Neural progenitor cell (in vitro differentiated cells): Measurements from ENCODE around the gene EME2. TPM values are rescaled to one million over a fixed set of nuclear protein-coding genes. Genes with fewer than 3 reads are reported as not detected.

Source experiments
- DNase-seq: peaks from one replicate; pipeline ENCODE4 v3.0.0-alpha.2; 2016; ENCODE audit warnings: low spot score
- H2AFZ ChIP-seq: fragments of 200-600 bp; sonication (generic); replicated peaks from 2 replicates; pipeline ENCODE4 v1.6.1; 2016; ENCODE audit warnings: antibody characterized with exemption
- H3F3A ChIP-seq: fragments of 200-600 bp; sonication (generic); 2 replicates; pipeline ENCODE4 v1.6.1; 2016; ENCODE audit warnings: antibody characterized with exemption, low read depth
- H3K27ac ChIP-seq: fragments of 200-600 bp; sonication (generic); 2 replicates; pipeline ENCODE4 v1.5.1; 2016; ENCODE audit warnings: mild to moderate bottlenecking
- H3K27me3 ChIP-seq: fragments of 200-600 bp; sonication (generic); 2 replicates; pipeline ENCODE4 v1.6.1; 2016; ENCODE audit warnings: mild to moderate bottlenecking, moderate library complexity
- H3K36me3 ChIP-seq: fragments of 200-600 bp; sonication (generic); 2 replicates; pipeline ENCODE4 v1.5.1; 2016
- H3K4me1 ChIP-seq: fragments of 200-600 bp; sonication (generic); 2 replicates; pipeline ENCODE4 v1.6.1; 2016; ENCODE audit warnings: mixed run types
- H3K4me2 ChIP-seq: fragments of 200-600 bp; sonication (generic); 2 replicates; pipeline ENCODE4 v1.6.1; 2016
- H3K4me3 ChIP-seq: fragments of 200-600 bp; sonication (generic); 2 replicates; pipeline ENCODE4 v1.5.1; 2016
- H3K79me2 ChIP-seq: fragments of 200-600 bp; sonication (generic); 2 replicates; pipeline ENCODE4 v1.6.1; 2016; ENCODE audit warnings: low read depth
- H3K9ac ChIP-seq: fragments of 200-600 bp; sonication (generic); 2 replicates; pipeline ENCODE4 v1.6.1; 2016
- H3K9me3 ChIP-seq: fragments of 200-600 bp; sonication (generic); 2 replicates; pipeline ENCODE4 v1.5.1; 2016; ENCODE audit warnings: low read depth
- H4K20me1 ChIP-seq: fragments of 200-600 bp; sonication (generic); 2 replicates; pipeline ENCODE4 v1.6.1; 2016; ENCODE audit warnings: low read depth
- H3K27ac Mint-ChIP-seq: 3 replicates; pipeline ENCODE4 v1.8.0; 2021; ENCODE audit warnings: mixed read lengths
- H3K27me3 Mint-ChIP-seq: 2 replicates; pipeline ENCODE4 v1.8.0; 2022; ENCODE audit warnings: low read depth, mild to moderate bottlenecking, inconsistent platforms, moderate library complexity, mixed read lengths; ENCODE audit not compliant: insufficient read depth
- H3K36me3 Mint-ChIP-seq: 3 replicates; pipeline ENCODE4 v1.8.0; 2021; ENCODE audit warnings: mixed read lengths
- H3K4me1 Mint-ChIP-seq: 3 replicates; pipeline ENCODE4 v1.8.0; 2021; ENCODE audit warnings: mixed read lengths
- H3K4me3 Mint-ChIP-seq: 3 replicates; pipeline ENCODE4 v1.8.0; 2021; ENCODE audit warnings: mild to moderate bottlenecking, moderate library complexity, mixed read lengths
- H3K9me3 Mint-ChIP-seq: 3 replicates; pipeline ENCODE4 v1.8.0; 2020; ENCODE audit warnings: mixed read lengths
- CTCF ChIP-seq: fragments of 200-600 bp; sonication (generic); IDR thresholded peaks from 2 replicates; pipeline ENCODE4 v1.5.1; 2017; ENCODE audit warnings: antibody characterized with exemption, mild to moderate bottlenecking
- EZH2 ChIP-seq: fragments of 200-600 bp; sonication (generic); IDR thresholded peaks from 2 replicates; pipeline ENCODE4 v1.6.1; 2017; ENCODE audit warnings: antibody characterized with exemption, mild to moderate bottlenecking, moderate library complexity
- EZH2phosphoT487 ChIP-seq: fragments of 200-600 bp; sonication (generic); IDR thresholded peaks from 2 replicates; pipeline ENCODE4 v1.6.1; 2017; ENCODE audit warnings: antibody characterized with exemption
- total RNA-seq: library from RNA; depleted of rRNA; stranded (reverse); fragments of >200 nt; gene quantifications from 2 replicates; pipeline ENCODE4 v1.2.3, GENCODE V29; 2015; ENCODE audit warnings: low replicate concordance

The EME2 gene
- total RNA-seq, 1 donor from 2014 or later, result 2.3 TPM

DNA sequence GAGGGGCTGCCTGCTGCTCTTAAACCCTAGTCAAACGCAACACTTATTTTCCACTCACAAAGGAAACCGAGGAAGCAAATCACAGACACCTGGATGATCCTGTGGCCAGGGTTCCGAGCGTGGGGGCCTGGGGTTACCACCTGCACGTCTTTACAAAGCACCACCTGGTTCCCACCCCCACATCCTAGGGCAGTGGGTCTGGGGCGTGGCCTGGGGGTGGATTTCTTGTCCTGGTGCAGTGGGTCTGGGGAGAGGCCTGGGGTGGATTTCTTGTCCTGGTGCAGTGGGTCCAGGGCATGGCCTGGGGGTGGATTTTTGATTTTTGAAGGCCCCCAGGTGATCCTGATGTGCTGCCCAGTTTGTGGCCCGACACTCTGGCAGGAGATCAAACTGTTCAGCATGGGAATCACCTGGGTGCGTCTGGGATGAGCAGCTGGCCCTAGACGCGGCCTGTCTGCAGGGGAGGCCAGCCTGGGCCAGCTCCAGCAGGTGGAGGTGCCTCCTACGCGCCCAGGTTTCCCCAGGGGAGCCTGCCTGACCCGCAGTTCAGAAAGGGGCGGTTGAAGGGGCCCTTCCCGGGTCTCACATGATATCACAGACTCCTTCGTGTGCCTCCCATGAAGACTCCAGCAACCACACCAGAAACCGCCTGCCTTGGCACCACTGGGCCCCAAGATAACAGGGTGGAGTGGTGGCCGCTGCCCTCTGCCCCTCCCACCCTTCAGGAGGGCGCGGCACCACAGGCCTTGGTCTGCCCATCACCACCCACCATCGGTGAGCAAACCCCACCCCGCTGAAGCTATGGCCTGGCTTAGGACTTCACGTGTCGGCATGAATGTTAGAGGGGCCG, 47.7 kb downstream of the EME2 start:
- no peak overlapping the region for H3K4me2 ChIP-seq
- no peaks in the 10 kb centered on the region for H3K9me3 ChIP-seq
- H2AFZ ChIP-seq, result no peak overlapping the region
- TF ChIP-seq CTCF, result no peak
- no peak for TF ChIP-seq EZH2
- TF ChIP-seq EZH2phosphoT487, result no peak
- Mint-ChIP-seq H3K9me3 (no peaks in the 10 kb centered on the region), H3K4me1 (peaks cover 3% of the 10 kb centered on the region), H3K27me3 (no peaks in the 10 kb centered on the region), H3K4me3 (no peak overlapping the region), H3K36me3 (peaks cover 2% of the 10 kb centered on the region), H3K27ac (no peak overlapping the region)
- H3K27ac ChIP-seq, result no peak overlapping the region
- no peaks in the 10 kb centered on the region for H3K36me3 ChIP-seq
- no peak overlapping the region for H3K4me3 ChIP-seq
- no peak for DNase-seq
- H3K27me3 ChIP-seq, result no peaks in the 10 kb centered on the region
- H3F3A ChIP-seq, result peaks cover 6% of the 10 kb centered on the region
- H3K79me2 ChIP-seq, result peaks cover 3% of the 10 kb centered on the region
- H3K9ac ChIP-seq, result no peak overlapping the region
- no peaks in the 10 kb centered on the region for H3K4me1 ChIP-seq
- peaks cover 18% of the 10 kb centered on the region for H4K20me1 ChIP-seq

- Mint-ChIP-seq H3K27me3 (no peaks in the 10 kb centered on the region), H3K36me3 (no peaks in the 10 kb centered on the region), H3K9me3 (no peaks in the 10 kb centered on the region), H3K27ac (no peak overlapping the region), H3K4me3 (no peak overlapping the region), H3K4me1 (peaks cover 8% of the 10 kb centered on the region)
- peaks cover 10% of the 10 kb centered on the region for H3F3A ChIP-seq
- no peaks in the 10 kb centered on the region for H3K27me3 ChIP-seq
- DNase-seq, result no peak
- no peak overlapping the region for H3K27ac ChIP-seq
- H3K9ac ChIP-seq, result no peak overlapping the region
- no peaks in the 10 kb centered on the region for H3K36me3 ChIP-seq
- H3K9me3 ChIP-seq, result no peaks in the 10 kb centered on the region
- H2AFZ ChIP-seq, result no peak overlapping the region
- H3K4me1 ChIP-seq, result peaks cover 3% of the 10 kb centered on the region
- no peak overlapping the region for H3K4me3 ChIP-seq
- H3K4me2 ChIP-seq, result no peak overlapping the region
- peaks cover 9% of the 10 kb centered on the region for H3K79me2 ChIP-seq
- peaks cover 24% of the 10 kb centered on the region for H4K20me1 ChIP-seq
- TF ChIP-seq EZH2 (no peak), CTCF (no peak), EZH2phosphoT487 (no peak)
Measured at GRCh38 chr16:1820946-1821290, 48.3 kb downstream of the EME2 start.

GRCh38 chr16:1821861-1822611, 49.4 kb downstream of the EME2 start:
- no peak overlapping the region for H3K27ac Mint-ChIP-seq
- TF ChIP-seq EZH2phosphoT487 (no peak), CTCF (no peak), EZH2 (no peak)
- Histone ChIP-seq H3K9ac (no peak overlapping the region), H3K4me1 (peaks cover 3% of the 10 kb centered on the region), H4K20me1 (peaks cover 24% of the 10 kb centered on the region), H3K9me3 (no peaks in the 10 kb centered on the region), H3K79me2 (peaks cover 9% of the 10 kb centered on the region), H3K27me3 (no peaks in the 10 kb centered on the region), H3K4me2 (no peak overlapping the region), H3F3A (peaks cover 13% of the 10 kb centered on the region), H3K4me3 (no peak overlapping the region), H3K36me3 (no peaks in the 10 kb centered on the region), H2AFZ (no peak overlapping the region), H3K27ac (no peak overlapping the region)
- H3K4me3 Mint-ChIP-seq, result no peak overlapping the region
- DNase-seq, result no peak
- no peaks in the 10 kb centered on the region for H3K36me3 Mint-ChIP-seq
- no peaks in the 10 kb centered on the region for H3K27me3 Mint-ChIP-seq
- peaks cover 8% of the 10 kb centered on the region for H3K4me1 Mint-ChIP-seq
- H3K9me3 Mint-ChIP-seq, result no peaks in the 10 kb centered on the region
